H1 (cell line): ENCODE data around the gene USP53.

Experiments used
- CTCF ChIP-seq, 3 experiments: IDR thresholded peaks; 1 replicate in 2 of 3; 2 replicates in 1 of 3; pipeline versions ENCODE4 v1.5.1 to v1.6.1; 2011; ENCODE audit warnings: low read length in 3 of 3, mild to moderate bottlenecking in 3 of 3, inconsistent platforms in 2 of 3, low read depth in 1 of 3, moderate library complexity in 1 of 3; ENCODE audit not compliant: insufficient read depth in 1 of 3; ENCODE audit errors: control extremely low read depth in 1 of 3
- GTF2F1 ChIP-seq: IDR thresholded peaks from 2 replicates; pipeline ENCODE4 v1.6.1; 2012; ENCODE audit warnings: low read depth, low read length, improper control_type of control experiment, borderline replicate concordance
- MAX ChIP-seq: IDR thresholded peaks from 2 replicates; pipeline ENCODE4 v1.6.1; 2012; ENCODE audit warnings: inconsistent platforms
- PHF8 ChIP-seq: fragments of 200-600 bp; sonication (generic); conservative IDR thresholded peaks from 2 replicates; pipeline ENCODE4 v1.7.1; 2012; ENCODE audit warnings: low read depth, mild to moderate bottlenecking, inconsistent platforms, low read length, moderate library complexity
- POLR2A ChIP-seq, 2 experiments: IDR thresholded peaks; 1 replicate in 1 of 2; 2 replicates in 1 of 2; pipeline ENCODE4 v1.6.1; 2011; ENCODE audit warnings: low read depth in 2 of 2, low read length in 2 of 2, mild to moderate bottlenecking in 2 of 2; ENCODE audit errors: control extremely low read depth in 1 of 2
- RBBP5 ChIP-seq: IDR thresholded peaks from 2 replicates; pipeline ENCODE4 v1.7.1; 2012; ENCODE audit warnings: low read depth, mild to moderate bottlenecking, inconsistent platforms, low read length, moderate library complexity, borderline replicate concordance
- TAF1 ChIP-seq: IDR thresholded peaks from 2 replicates; pipeline ENCODE4 v1.6.1; 2011; ENCODE audit warnings: mild to moderate bottlenecking, low read depth, low read length

- TF ChIP-seq MAX = peak; percentile 81
- TF ChIP-seq CTCF (IDR thresholded peaks at IDR 0.05; ENCODE audit: control extremely low read depth in 1 of 3, insufficient read depth in 1 of 3, low read depth in 1 of 3, low read length in 3 of 3) = peak in 1 of 3 experiments; percentile 5; a peak in 1 of 4 replicates
- peak; percentile 77 for TF ChIP-seq RBBP5
- 0 out of 2 replicates have a peak, but pooled peaks have one; percentile 34 for TF ChIP-seq GTF2F1
- TF ChIP-seq PHF8 = peak; percentile 67
- peak; percentile 80 for TF ChIP-seq TAF1
- TF ChIP-seq POLR2A (IDR thresholded peaks at IDR 0.05; ENCODE audit: control extremely low read depth in 1 of 2, low read depth in 2 of 2, low read length in 2 of 2) = peak; percentile 64 to 86
Measured at GRCh38 chr4:119300101-119300978, 87.8 kb downstream of the USP53 start.
